H1 (cell line): Measurements from ENCODE around the gene PAN2. TPM values are rescaled to one million over a fixed set of nuclear protein-coding genes. Genes with fewer than 3 reads are reported as not detected.

Experiments used
- CTCF ChIA-PET: fragments of 300-600 bp; sonication (Branson Sonifier 250); formaldehyde crosslinking; loops from one replicate; lab custom pipeline; 2021; ENCODE audit not compliant: partially characterized antibody; lab: Charles Lee
- POLR2A ChIA-PET: fragments of 300-600 bp; sonication (Branson Sonifier 250); formaldehyde crosslinking; loops from one replicate; lab custom pipeline; 2021; ENCODE audit warnings: inconsistent platforms; ENCODE audit not compliant: partially characterized antibody; lab: Charles Lee
- DNase-seq, 2 experiments: peaks; one replicate each; pipeline versions ENCODE4 v3.0.0 to v3.0.0-alpha.2; 2010 to 2022; ENCODE audit warnings: low spot score in 2 of 2, low read depth in 1 of 2, mixed read lengths in 1 of 2
- FAIRE-seq: peaks from 2 replicates; lab custom pipeline; 2011; peaks lifted over from hg19 to GRCh38; lab: Jason Lieb, UNC
- H2AFZ ChIP-seq: 2 replicates; pipeline ENCODE4 v1.8.1; 2012; ENCODE audit warnings: low read length, inconsistent platforms
- H2AK5ac ChIP-seq: 2 replicates; pipeline ENCODE4 v1.6.1; 2013; ENCODE audit warnings: low read depth, low read length
- H2BK120ac ChIP-seq: replicated peaks from 2 replicates; pipeline ENCODE3; 2013; ENCODE audit warnings: low read depth, low read length, inconsistent platforms
- H2BK12ac ChIP-seq: 2 replicates; pipeline ENCODE4 v1.6.1; 2013; ENCODE audit warnings: low read depth, low read length
- H2BK15ac ChIP-seq: 2 replicates; pipeline ENCODE4 v1.6.1; 2013; ENCODE audit warnings: low read length
- H2BK20ac ChIP-seq: 2 replicates; pipeline ENCODE4 v1.6.1; 2013; ENCODE audit warnings: low read length
- H2BK5ac ChIP-seq: 2 replicates; pipeline ENCODE4 v1.6.1; 2013; ENCODE audit warnings: low read depth, low read length
- H3K14ac ChIP-seq: 2 replicates; pipeline ENCODE4 v1.6.1; 2013; ENCODE audit warnings: inconsistent platforms; ENCODE audit not compliant: insufficient read length
- H3K18ac ChIP-seq: 2 replicates; pipeline ENCODE4 v1.6.1; 2013; ENCODE audit warnings: low read length; ENCODE audit errors: extremely low read depth
- H3K23ac ChIP-seq: 2 replicates; pipeline ENCODE4 v1.6.1; 2013; ENCODE audit warnings: inconsistent platforms; ENCODE audit not compliant: insufficient read length
- H3K23me2 ChIP-seq: 2 replicates; pipeline ENCODE4 v1.6.1; 2013; ENCODE audit warnings: low read depth, low read length
- H3K27ac ChIP-seq: 2 replicates; pipeline ENCODE4 v1.6.1; 2011; ENCODE audit warnings: low read depth, low read length, inconsistent platforms
- H3K27me3 ChIP-seq, 4 experiments: replicated peaks in 1 of 4; 1 replicate in 1 of 4; 2 replicates in 3 of 4; pipeline versions ENCODE4 v1.6.1 to v1.8.1; 2011 to 2013; ENCODE audit warnings: low read length in 3 of 4, mild to moderate bottlenecking in 3 of 4, inconsistent platforms in 2 of 4, mixed read lengths in 2 of 4, moderate library complexity in 1 of 4; ENCODE audit not compliant: control insufficient read depth in 3 of 4, insufficient read depth in 3 of 4; ENCODE audit errors: extremely low read depth in 1 of 4
- H3K36me3 ChIP-seq, 4 experiments: 2 replicates each; pipeline versions ENCODE4 v1.6.1 to v1.8.1; 2011 to 2013; ENCODE audit warnings: mild to moderate bottlenecking in 4 of 4, low read length in 3 of 4, moderate library complexity in 2 of 4, control low read depth in 1 of 4, inconsistent platforms in 1 of 4; ENCODE audit not compliant: insufficient read depth in 4 of 4, control insufficient read depth in 2 of 4
- H3K4ac ChIP-seq: replicated peaks from 2 replicates; pipeline ENCODE3; 2013; ENCODE audit warnings: low read length, low read depth, mixed read lengths, inconsistent platforms; ENCODE audit not compliant: insufficient read length
- H3K4me1 ChIP-seq, 4 experiments: replicated peaks in 1 of 4; 1 replicate in 1 of 4; 2 replicates in 3 of 4; pipeline versions ENCODE4 v1.6.1 to v1.8.1; 2011 to 2013; ENCODE audit warnings: low read length in 3 of 4, inconsistent platforms in 2 of 4, mixed read lengths in 1 of 4; ENCODE audit not compliant: insufficient read depth in 4 of 4, control insufficient read depth in 3 of 4
- H3K4me2 ChIP-seq, 2 experiments: 2 replicates each; pipeline versions ENCODE4 v1.6.1 to v1.8.1; 2011 to 2013; ENCODE audit warnings: low read depth in 2 of 2, low read length in 2 of 2, control low read depth in 1 of 2, inconsistent platforms in 1 of 2, mild to moderate bottlenecking in 1 of 2; ENCODE audit not compliant: insufficient read depth in 1 of 2
- H3K4me3 ChIP-seq, 4 experiments: fragments of 200-600, 300-600 bp in 1 of 4; sonication (generic), shearing (Covaris generic), sonication (Bioruptor Twin) in 1 of 4; 2 replicates each; pipeline versions ENCODE4 v1.5.1 to v1.8.1; 2011 to 2016; ENCODE audit warnings: low read length in 4 of 4, low read depth in 3 of 4, control low read depth in 2 of 4, inconsistent platforms in 2 of 4, mild to moderate bottlenecking in 2 of 4, mixed read lengths in 1 of 4, moderate library complexity in 1 of 4; ENCODE audit not compliant: insufficient read depth in 2 of 4; ENCODE audit errors: extremely low read depth in 1 of 4
- H3K56ac ChIP-seq: replicated peaks from 2 replicates; pipeline ENCODE3; 2013; ENCODE audit warnings: low read depth, mild to moderate bottlenecking, mixed read lengths, low read length, inconsistent platforms; ENCODE audit not compliant: insufficient read length
- H3K79me1 ChIP-seq: 2 replicates; pipeline ENCODE4 v1.6.1; 2013; ENCODE audit warnings: low read depth, low read length, control low read depth
- H3K79me2 ChIP-seq, 2 experiments: 2 replicates each; pipeline versions ENCODE4 v1.6.1 to v1.8.1; 2012 to 2013; ENCODE audit warnings: low read length in 2 of 2, mild to moderate bottlenecking in 2 of 2, inconsistent platforms in 1 of 2; ENCODE audit not compliant: insufficient read depth in 2 of 2, control insufficient read depth in 1 of 2
- H3K9ac ChIP-seq, 4 experiments: replicated peaks in 1 of 4; 1 replicate in 1 of 4; 2 replicates in 3 of 4; pipeline versions ENCODE4 v1.6.1 to v1.8.1; 2011 to 2013; ENCODE audit warnings: low read depth in 3 of 4, low read length in 3 of 4, control low read depth in 2 of 4, mild to moderate bottlenecking in 2 of 4, moderate library complexity in 2 of 4, inconsistent platforms in 1 of 4; ENCODE audit errors: extremely low read depth in 1 of 4
- H3K9me3 ChIP-seq, 2 experiments: 2 replicates each; pipeline versions ENCODE4 v1.6.1 to v1.8.1; 2012 to 2013; ENCODE audit warnings: mild to moderate bottlenecking in 2 of 2, moderate library complexity in 2 of 2, control low read depth in 1 of 2, inconsistent platforms in 1 of 2, low read depth in 1 of 2, low read length in 1 of 2, mixed read lengths in 1 of 2; ENCODE audit not compliant: insufficient read depth in 2 of 2
- H4K20me1 ChIP-seq, 2 experiments: replicated peaks in 1 of 2; 2 replicates each; pipeline versions ENCODE3 to v1.8.1; 2011 to 2013; ENCODE audit warnings: inconsistent platforms in 2 of 2, low read length in 2 of 2, mild to moderate bottlenecking in 1 of 2; ENCODE audit not compliant: insufficient read depth in 2 of 2, control insufficient read depth in 1 of 2
- H4K5ac ChIP-seq: 2 replicates; pipeline ENCODE4 v1.6.1; 2013; ENCODE audit warnings: low read length, low read depth, mixed read lengths, inconsistent platforms; ENCODE audit not compliant: insufficient read length
- H4K8ac ChIP-seq: 2 replicates; pipeline ENCODE4 v1.8.0; 2013; ENCODE audit warnings: mild to moderate bottlenecking, moderate library complexity, low read length, inconsistent platforms; ENCODE audit not compliant: insufficient read depth; ENCODE audit errors: extremely low read depth
- H4K91ac ChIP-seq: replicated peaks from 2 replicates; pipeline ENCODE3; 2013; ENCODE audit warnings: low read length, mixed read lengths, inconsistent platforms; ENCODE audit not compliant: insufficient read length
- ATF3 ChIP-seq: IDR thresholded peaks from 2 replicates; pipeline ENCODE4 v1.6.1; 2011; ENCODE audit warnings: low read depth, mild to moderate bottlenecking, low read length; ENCODE audit not compliant: insufficient read depth
- BACH1 ChIP-seq: IDR thresholded peaks from 2 replicates; pipeline ENCODE4 v1.6.1; 2012; ENCODE audit warnings: low read length, improper control_type of control experiment
- SIN3A ChIP-seq, 2 experiments: IDR thresholded peaks in 1 of 2; conservative IDR thresholded peaks in 1 of 2; 2 replicates each; pipeline ENCODE4 v1.6.1; 2011 to 2012; ENCODE audit warnings: low read length in 2 of 2, improper control_type of control experiment in 1 of 2, low read depth in 1 of 2, mild to moderate bottlenecking in 1 of 2
- SIX5 ChIP-seq: IDR thresholded peaks from 2 replicates; pipeline ENCODE4 v1.6.1; 2011; ENCODE audit warnings: mild to moderate bottlenecking, low read depth, low read length
- TBP ChIP-seq: IDR thresholded peaks from 2 replicates; pipeline ENCODE4 v1.6.1; 2011; ENCODE audit warnings: low read depth, low read length, improper control_type of control experiment
- YY1 ChIP-seq: IDR thresholded peaks from 2 replicates; pipeline ENCODE4 v1.6.1; 2011; ENCODE audit warnings: low read depth, mild to moderate bottlenecking, low read length
- WGBS, 2 experiments: shearing (Covaris generic) in 1 of 2; methylation state at CpG; one replicate each; pipeline versions ENCODE4 v1.1.6 to v1.1.7; 2013 to 2015; ENCODE audit warnings: low lambda C conversion rate in 2 of 2, mixed read lengths in 2 of 2, inconsistent platforms in 1 of 2, low coverage in 1 of 2, missing lambda C conversion rate in 1 of 2; ENCODE audit not compliant: insufficient replicate concordance in 2 of 2, insufficient coverage in 1 of 2, insufficient read length in 1 of 2; ENCODE audit errors: extremely low coverage in 1 of 2, missing lambda C conversion rate in 1 of 2; 5-methylcytosine and 5-hydroxymethylcytosine counted together
- long read RNA-seq, 2 experiments: library from RNA in 1 of 2; library from capped mRNA in 1 of 2; stranded (forward); transcript quantifications; one replicate each; pipeline ENCODE4 v2.0.0, GENCODE V29; 2021; ENCODE audit warnings: inconsistent platforms in 1 of 2
- polyA minus RNA-seq, 3 experiments: library from RNA; depleted of rRNA, polyadenylated mRNA; stranded (reverse); fragments of >200 nt; gene quantifications; 1 replicate in 2 of 3; 2 replicates in 1 of 3; pipeline ENCODE4 v1.2.3, GENCODE V29; 2011
- polyA plus RNA-seq, 7 experiments: library from polyadenylated mRNA; depleted of rRNA in 3 of 7; stranded (reverse) in 5 of 7; unstranded in 2 of 7; fragments of >200 nt in 5 of 7; fragments of 200-250 nt in 2 of 7; gene quantifications; 1 replicate in 5 of 7; 2 replicates in 1 of 7; 4 replicates in 1 of 7; pipeline versions ENCODE4 v1.2.1 to v1.2.3, GENCODE V29; 2011 to 2013; ENCODE audit warnings: missing spikeins in 2 of 7, mixed read lengths in 2 of 7
- total RNA-seq: library from RNA; stranded (reverse); fragmentation: NEBNext Ultra II Directional; extraction: Animal tissue kit (Norgen Biotek cat#: 25700); gene quantifications from 2 replicates; pipeline ENCODE4 v1.2.1, GENCODE V29; 2021
- TF ChIP-seq, protein P1 (sequence below): IDR thresholded peaks from 2 replicates; pipeline ENCODE4 v1.6.1; 2012; ENCODE audit warnings: inconsistent platforms

Gene PAN2
- total RNA-seq (30.5 and 36.7 TPM in 2 replicates), polyA plus RNA-seq (2011; rRNA removed) (29.6 and 37.1 TPM in 2 replicates), polyA minus RNA-seq (2011; rRNA and poly(A)+ RNA removed) (37.2 and 42.7 TPM in 2 replicates)
- 31.4 TPM for polyA plus RNA-seq (2011; cell fraction: cytosol; rRNA removed)
- 207 TPM for polyA plus RNA-seq (2011; cell fraction: nucleus; rRNA removed)
- polyA plus RNA-seq (2012, experiment 1 of 2): 33.7 to 38.9 TPM (median 37.7 TPM) in 4 replicates
- 4.7 TPM for polyA plus RNA-seq (2012, experiment 2 of 2)
- 18.8 TPM for polyA plus RNA-seq (2013, experiment 1 of 2)
- polyA plus RNA-seq (2013, experiment 2 of 2): 18.6 TPM
- polyA minus RNA-seq (2011; cell fraction: cytosol; rRNA and poly(A)+ RNA removed): 15.8 TPM
- 69.2 TPM for polyA minus RNA-seq (2011; cell fraction: nucleus; rRNA and poly(A)+ RNA removed)
- long read RNA-seq, experiment 1, full-length matches to known transcripts: 1 of 7 reads
- long read RNA-seq, experiment 1, partial matches to known transcripts: 3 of 7 reads
- long read RNA-seq, experiment 1, other reads (novel, unspliced or antisense): 3 of 7 reads
- long read RNA-seq, experiment 2, partial matches to known transcripts: 2 of 4 reads
- long read RNA-seq, experiment 2, other reads (novel, unspliced or antisense): 2 of 4 reads

DNA sequence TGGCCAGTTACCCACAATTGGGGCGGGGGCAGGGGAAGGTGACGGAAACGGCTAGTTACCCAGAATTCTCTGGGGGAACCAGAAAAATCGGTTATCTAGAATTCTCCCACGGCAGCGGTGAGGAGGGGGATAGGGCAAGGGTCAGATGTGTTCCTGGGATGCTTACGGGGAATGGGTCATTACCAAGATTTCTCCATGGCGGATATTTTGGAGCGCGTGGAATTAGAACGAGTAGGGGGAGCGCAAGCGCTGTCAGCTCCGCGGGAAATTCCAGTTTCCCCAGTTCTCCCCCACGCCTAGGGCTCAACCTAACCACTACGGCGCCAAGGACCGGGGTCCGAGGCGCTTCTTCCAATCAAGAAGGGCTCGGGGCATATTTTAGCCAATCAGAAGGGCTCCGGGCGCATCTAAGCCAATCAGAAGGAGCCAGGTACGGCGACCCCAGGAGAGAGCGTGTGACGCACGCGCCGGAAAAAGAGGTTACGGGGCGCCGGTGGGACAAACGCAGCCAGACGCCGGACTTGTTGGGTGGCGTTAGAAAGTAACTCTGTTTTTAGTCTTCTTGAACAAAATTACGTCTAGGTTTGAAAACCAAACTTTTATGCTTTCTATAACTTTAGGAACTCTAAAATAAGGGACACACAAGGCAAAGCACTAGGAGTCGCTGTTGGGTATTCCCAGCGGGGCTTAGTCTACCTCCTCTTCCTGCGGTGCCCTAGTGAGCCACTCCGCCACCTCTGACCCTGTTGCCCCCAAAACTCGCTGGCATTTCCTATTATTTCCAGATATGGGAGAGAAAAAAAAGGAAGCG, at the start of gene PAN2:
Gene PAN2 (minus strand): TSS at position 322 of the 811 bp plus-strand sequence. CDS start 906 bp downstream, outside the sequence.
- H2BK20ac ChIP-seq: peak within 1 kb of the TSS; percentile 63; the same call in 1 of the 2 replicates
- peak within 1 kb of the TSS; percentile 78 for H2BK5ac ChIP-seq
- DNase-seq: peak; percentile 67 to 92
- H3K79me2 ChIP-seq: no peaks in the 10 kb centered on the region
- ChIA-PET CTCF (interaction anchor here (0.9 to 7.2 kb wide), 11 partner anchors 8 to 257 kb away, joined by 3 to 38 read pairs (median 4); partner anchors contain the start of genes CNPY2, RNF41 and STAT2), POLR2A (interaction anchor here (0.5 to 7.2 kb wide), 18 partner anchors 10 to 337 kb away, joined by 3 to 55 read pairs (median 4); partner anchors contain the start of genes CNPY2, COQ10A, CS and STAT2)
- no peaks in the 10 kb centered on the region for H4K20me1 ChIP-seq
- peak within 1 kb of the TSS; percentile 72 for H2AFZ ChIP-seq
- peaks cover 9 to 23% (median 13%) of the 10 kb centered on the region in 4 experiments for H3K4me1 ChIP-seq
- H4K8ac ChIP-seq: peak within 1 kb of the TSS; percentile 72; the same call in 1 of the 2 replicates
- no peaks in the 10 kb centered on the region for H3K36me3 ChIP-seq
- no peak within 1 kb of the TSS for H3K4ac ChIP-seq
- H3K4me3 ChIP-seq: peak within 1 kb of the TSS; percentile 53 to 73 (median 62)
- H3K56ac ChIP-seq: peak within 1 kb of the TSS; percentile 59
- no peak within 1 kb of the TSS for H3K23ac ChIP-seq
- peak within 1 kb of the TSS; percentile 78 to 93 for H3K4me2 ChIP-seq
- H3K23me2 ChIP-seq: peaks cover 7% of the 10 kb centered on the region; the same call in 1 of the 2 replicates
- H3K27me3 ChIP-seq: no peaks in the 10 kb centered on the region
- peak within 1 kb of the TSS; percentile 60 to 84 (median 70) for H3K9ac ChIP-seq
- H2BK120ac ChIP-seq: no peak within 1 kb of the TSS
- H3K18ac ChIP-seq: peak within 1 kb of the TSS; percentile 96
- H2BK12ac ChIP-seq: peak within 1 kb of the TSS; percentile 84
- WGBS, 2 experiments: 2% methylated on average over 45 of the region's 45 CpGs; no CpG with 5 or more reads in 1 of the 2 experiments
- H3K27ac ChIP-seq: peak within 1 kb of the TSS; percentile 81; the same call in 1 of the 2 replicates
- H4K91ac ChIP-seq: peak within 1 kb of the TSS; percentile 54
- 0 out of 2 replicates have a peak within 1 kb of the TSS, but pooled peaks have one; percentile 46 for H2BK15ac ChIP-seq
- FAIRE-seq: no peak
- H3K14ac ChIP-seq: peak within 1 kb of the TSS; percentile 16
- no peaks in the 10 kb centered on the region for H3K9me3 ChIP-seq
- H3K79me1 ChIP-seq: no peaks in the 10 kb centered on the region
- peak within 1 kb of the TSS; percentile 88 for H2AK5ac ChIP-seq
- peak within 1 kb of the TSS; percentile 90 for H4K5ac ChIP-seq
- TF ChIP-seq SIX5 (no peak), YY1 (peak; percentile 55; the same call in 1 of the 2 replicates), SIN3A (conservative IDR thresholded peaks at IDR 0.05 in 1 of 2, IDR thresholded peaks at IDR 0.05 in 1 of 2; ENCODE audit: low read depth in 1 of 2, low read length in 2 of 2) (no peak; a peak in 1 of 4 replicates), BACH1 (no peak), TBP (peak; percentile 56; the same call in 1 of the 2 replicates), ATF3 (no peak)
- TF ChIP-seq, protein P1, sequence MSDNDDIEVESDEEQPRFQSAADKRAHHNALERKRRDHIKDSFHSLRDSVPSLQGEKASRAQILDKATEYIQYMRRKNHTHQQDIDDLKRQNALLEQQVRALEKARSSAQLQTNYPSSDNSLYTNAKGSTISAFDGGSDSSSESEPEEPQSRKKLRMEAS: peak; percentile 55; the same call in 1 of the 2 replicates
